ENCODE results near the gene HOXA7. TPM values are rescaled to one million over a fixed set of nuclear protein-coding genes. Genes with fewer than 3 reads are reported as not detected.
A peak's percentile ranks its signal among the peaks of the same experiment; 100 is the strongest.

The HOXA7 gene
- total and polyA plus RNA-seq, 5 donors from 2014 or later: not detected

- Histone ChIP-seq H3K9me3 (ENCODE audit: control insufficient read depth in 2 of 2, low read length in 2 of 2) (no peaks in the 10 kb centered on the region), H3K36me3 (ENCODE audit: control insufficient read depth, insufficient read depth, low read length) (no peaks in the 10 kb centered on the region), H3K27ac (ENCODE audit: insufficient read depth, low read length, poor library complexity, severe bottlenecking) (no peak overlapping the region), H3K4me3 (ENCODE audit: low read depth, low read length) (no peak overlapping the region), H3K27me3 (ENCODE audit: control insufficient read depth, insufficient read depth, low read length) (peaks cover 66% of the 10 kb centered on the region), H3K4me1 (ENCODE audit: control insufficient read depth, insufficient read depth, low read length, poor library complexity, severe bottlenecking) (peaks cover 58% of the 10 kb centered on the region)
- Mint-ChIP-seq H3K4me1 (peaks cover 10 to 73% (median 38%) of the 10 kb centered on the region in 4 donors), H3K27ac (peak overlapping the region in 1 of 3 donors; percentile 65), H3K36me3 (peaks cover 3% of the 10 kb centered on the region), H3K4me3 (peak overlapping the region; percentile 78 to 82 (median 81)), H3K27me3 (peaks cover 99% of the 10 kb centered on the region), H3K9me3 (peaks cover 0 to 10% (median 0%) of the 10 kb centered on the region in 7 donors)
- DNase-seq (no peak), ATAC-seq (ENCODE audit: low read depth in 2 of 2) (no peak)
Observed at GRCh38 chr7:27154901-27155815, 1.3 kb downstream of the HOXA7 start.

- peaks cover 99% of the 10 kb centered on the region for H3K27me3 Mint-ChIP-seq
- Histone ChIP-seq H3K36me3 (ENCODE audit: control insufficient read depth, insufficient read depth, low read length) (no peaks in the 10 kb centered on the region), H3K27ac (ENCODE audit: insufficient read depth, low read length, poor library complexity, severe bottlenecking) (no peak overlapping the region), H3K27me3 (ENCODE audit: control insufficient read depth, insufficient read depth, low read length) (peaks cover 64% of the 10 kb centered on the region), H3K4me1 (ENCODE audit: control insufficient read depth, insufficient read depth, low read length, poor library complexity, severe bottlenecking) (peaks cover 52% of the 10 kb centered on the region), H3K9me3 (ENCODE audit: control insufficient read depth in 2 of 2, low read length in 2 of 2) (no peaks in the 10 kb centered on the region), H3K4me3 (ENCODE audit: low read depth, low read length) (no peak overlapping the region)
- no peak for DNase-seq
- peaks cover 0 to 10% (median 0%) of the 10 kb centered on the region in 7 donors for H3K9me3 Mint-ChIP-seq
- ATAC-seq (ENCODE audit: low read depth in 2 of 2): no peak
- H3K27ac Mint-ChIP-seq: peak overlapping the region in 1 of 3 donors; percentile 9
- H3K36me3 Mint-ChIP-seq: peaks cover 3% of the 10 kb centered on the region
- H3K4me3 Mint-ChIP-seq: peak overlapping the region; percentile 20 to 82 (median 65)
- peaks cover 10 to 69% (median 38%) of the 10 kb centered on the region in 4 donors for H3K4me1 Mint-ChIP-seq
Observed at GRCh38 chr7:27154369-27154768, 2.1 kb downstream of the HOXA7 start.

GRCh38 chr7:27153526-27153925, 2.9 kb downstream of the HOXA7 start:
- H3K27me3 Mint-ChIP-seq: peaks cover 98% of the 10 kb centered on the region
- ATAC-seq (ENCODE audit: low read depth in 2 of 2) (no peak), DNase-seq (no peak)
- peaks cover 63% of the 10 kb centered on the region for H3K27me3 ChIP-seq (ENCODE audit: control insufficient read depth, insufficient read depth, low read length)
- H3K9me3 ChIP-seq (ENCODE audit: control insufficient read depth in 2 of 2, low read length in 2 of 2): no peaks in the 10 kb centered on the region
- H3K9me3 Mint-ChIP-seq: peaks cover 0 to 10% (median 0%) of the 10 kb centered on the region in 7 donors
- H3K4me1 ChIP-seq (ENCODE audit: control insufficient read depth, insufficient read depth, low read length, poor library complexity, severe bottlenecking): peaks cover 52% of the 10 kb centered on the region
- no peak overlapping the region for H3K4me3 ChIP-seq (ENCODE audit: low read depth, low read length)
- H3K4me1 Mint-ChIP-seq: peaks cover 10 to 67% (median 38%) of the 10 kb centered on the region in 4 donors
- H3K27ac ChIP-seq (ENCODE audit: insufficient read depth, low read length, poor library complexity, severe bottlenecking): no peak overlapping the region
- H3K36me3 ChIP-seq (ENCODE audit: control insufficient read depth, insufficient read depth, low read length): no peaks in the 10 kb centered on the region
- no peaks in the 10 kb centered on the region for H3K36me3 Mint-ChIP-seq
- H3K4me3 Mint-ChIP-seq: peak overlapping the region in 1 of 4 donors; percentile 82
- H3K27ac Mint-ChIP-seq: no peak overlapping the region

GRCh38 chr7:27152816-27153442, 3.5 kb downstream of the HOXA7 start:
- Mint-ChIP-seq H3K27ac (no peak overlapping the region), H3K36me3 (no peaks in the 10 kb centered on the region), H3K4me3 (peak overlapping the region in 1 of 4 donors; percentile 82), H3K9me3 (peaks cover 0 to 10% (median 0%) of the 10 kb centered on the region in 7 donors), H3K27me3 (peaks cover 98% of the 10 kb centered on the region), H3K4me1 (peaks cover 10 to 68% (median 35%) of the 10 kb centered on the region in 4 donors)
- Histone ChIP-seq H3K27me3 (ENCODE audit: control insufficient read depth, insufficient read depth, low read length) (peaks cover 63% of the 10 kb centered on the region), H3K4me1 (ENCODE audit: control insufficient read depth, insufficient read depth, low read length, poor library complexity, severe bottlenecking) (peaks cover 54% of the 10 kb centered on the region), H3K4me3 (ENCODE audit: low read depth, low read length) (no peak overlapping the region), H3K9me3 (ENCODE audit: control insufficient read depth in 2 of 2, low read length in 2 of 2) (no peaks in the 10 kb centered on the region), H3K36me3 (ENCODE audit: control insufficient read depth, insufficient read depth, low read length) (no peaks in the 10 kb centered on the region), H3K27ac (ENCODE audit: insufficient read depth, low read length, poor library complexity, severe bottlenecking) (no peak overlapping the region)
- ATAC-seq (ENCODE audit: low read depth in 2 of 2) (no peak), DNase-seq (no peak)

- H3K9me3 ChIP-seq (ENCODE audit: control insufficient read depth in 2 of 2, low read length in 2 of 2): no peaks in the 10 kb centered on the region
- peaks cover 59% of the 10 kb centered on the region for H3K27me3 ChIP-seq (ENCODE audit: control insufficient read depth, insufficient read depth, low read length)
- H3K27ac Mint-ChIP-seq: peak within 1 kb of the TSS in 1 of 3 donors; percentile 40
- peak within 1 kb of the TSS; percentile 81 to 96 (median 84) for H3K4me3 Mint-ChIP-seq
- H3K27me3 Mint-ChIP-seq: peaks cover 98% of the 10 kb centered on the region
- peaks cover 10 to 65% (median 29%) of the 10 kb centered on the region in 4 donors for H3K4me1 Mint-ChIP-seq
- peaks cover 0 to 10% (median 0%) of the 10 kb centered on the region in 7 donors for H3K9me3 Mint-ChIP-seq
- H3K27ac ChIP-seq (ENCODE audit: insufficient read depth, low read length, poor library complexity, severe bottlenecking): no peak within 1 kb of the TSS
- ATAC-seq (ENCODE audit: low read depth in 2 of 2) (no peak), DNase-seq (no peak)
- H3K4me3 ChIP-seq (ENCODE audit: low read depth, low read length): peak within 1 kb of the TSS; percentile 13
- H3K36me3 Mint-ChIP-seq: no peaks in the 10 kb centered on the region
- H3K4me1 ChIP-seq (ENCODE audit: control insufficient read depth, insufficient read depth, low read length, poor library complexity, severe bottlenecking): peaks cover 55% of the 10 kb centered on the region
- H3K36me3 ChIP-seq (ENCODE audit: control insufficient read depth, insufficient read depth, low read length): no peaks in the 10 kb centered on the region
Observed at GRCh38 chr7:27151931-27152815, 4.3 kb downstream of the HOXA7 start, which contains the start of gene HOXA3. HOXA3 (minus strand) TSS chr7:27152583; CDS start chr7:27110640, 41,943 bp downstream.

GRCh38 chr7:27151341-27151930, 5.0 kb downstream of the HOXA7 start:
- Histone ChIP-seq H3K4me1 (ENCODE audit: control insufficient read depth, insufficient read depth, low read length, poor library complexity, severe bottlenecking) (peaks cover 52% of the 10 kb centered on the region), H3K27ac (ENCODE audit: insufficient read depth, low read length, poor library complexity, severe bottlenecking) (no peak overlapping the region), H3K4me3 (ENCODE audit: low read depth, low read length) (peak overlapping the region; percentile 13), H3K27me3 (ENCODE audit: control insufficient read depth, insufficient read depth, low read length) (peaks cover 61% of the 10 kb centered on the region), H3K9me3 (ENCODE audit: control insufficient read depth in 2 of 2, low read length in 2 of 2) (no peaks in the 10 kb centered on the region), H3K36me3 (ENCODE audit: control insufficient read depth, insufficient read depth, low read length) (no peaks in the 10 kb centered on the region)
- H3K36me3 Mint-ChIP-seq: no peaks in the 10 kb centered on the region
- H3K4me3 Mint-ChIP-seq: peak overlapping the region; percentile 46 to 96 (median 83)
- DNase-seq: peak in 1 of 3 donors; percentile 6
- H3K27me3 Mint-ChIP-seq: peaks cover 96% of the 10 kb centered on the region
- H3K9me3 Mint-ChIP-seq: peaks cover 0 to 10% (median 0%) of the 10 kb centered on the region in 7 donors
- no peak for ATAC-seq (ENCODE audit: low read depth in 2 of 2)
- H3K27ac Mint-ChIP-seq: peak overlapping the region in 1 of 3 donors; percentile 40
- peaks cover 10 to 63% (median 29%) of the 10 kb centered on the region in 4 donors for H3K4me1 Mint-ChIP-seq

All from CD4-positive, CD25-positive, alpha-beta regulatory T cell (primary cell).